EL (cell line): ENCODE results near the gene BIRC7.
"Not testable (repeated sequence)": the region's sequence is repeated elsewhere in the genome, so short reads cannot be mapped to it uniquely, and the experiment has no call there.

Source experiments
- DNase-seq: peaks from one replicate; pipeline ENCODE4 v3.0.0-alpha.2; 2016

The BIRC7 gene

DNA sequence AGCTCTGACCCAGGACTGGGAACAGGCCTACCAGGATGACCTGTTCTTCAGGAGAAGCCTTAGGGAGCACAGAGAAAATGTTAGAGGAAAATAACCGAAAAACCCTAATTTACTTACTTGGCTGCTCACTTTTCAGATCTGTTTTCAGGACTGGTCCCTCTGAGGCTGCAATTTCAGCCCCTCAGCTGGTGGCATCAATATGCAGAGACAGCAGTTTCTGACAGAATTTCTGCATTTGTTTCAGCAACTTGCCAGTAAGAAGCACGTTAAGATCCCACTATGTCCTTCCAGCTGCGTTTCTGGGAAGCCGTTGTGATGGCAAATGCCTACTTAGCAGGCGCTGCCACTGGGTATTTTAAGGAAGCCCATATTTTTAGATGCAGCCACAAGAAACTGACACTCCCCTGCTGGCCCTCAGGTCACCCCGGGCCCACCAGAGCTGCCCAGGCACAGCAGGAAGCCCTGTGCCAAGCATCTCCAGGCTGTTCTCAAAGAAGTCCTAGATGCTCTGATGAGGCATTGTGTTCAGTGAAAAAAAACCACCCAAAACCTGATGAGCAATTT is 27.3 kb upstream of the BIRC7 start:
- no peak for DNase-seq

DNA sequence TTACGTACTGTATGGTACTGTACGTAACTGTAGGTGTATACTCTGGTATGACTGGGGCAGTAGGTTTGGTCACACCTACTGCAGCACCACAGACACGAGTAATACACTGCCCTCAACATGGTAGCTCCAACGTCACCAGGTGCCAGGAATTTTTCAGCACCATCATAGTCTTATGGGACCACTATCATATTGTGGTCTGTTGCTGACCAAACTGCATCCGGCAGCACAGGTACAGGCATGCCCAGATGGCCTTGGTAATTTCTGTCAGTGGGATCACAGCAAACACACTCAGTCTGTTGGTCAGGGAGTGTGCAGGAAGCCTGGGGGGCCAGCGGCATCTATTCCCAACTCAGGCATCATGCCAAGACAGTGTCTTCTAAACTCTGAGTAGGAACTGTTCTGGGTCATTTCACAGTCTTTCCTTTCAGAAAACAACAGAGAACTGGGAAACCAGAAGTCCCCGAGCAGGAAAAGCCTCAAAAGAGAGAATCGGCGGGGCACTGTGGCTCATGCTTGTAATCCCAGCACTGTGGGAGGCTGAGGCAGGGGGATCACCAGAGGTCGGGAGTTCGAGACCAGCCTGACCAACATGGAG is 25.6 kb upstream of the BIRC7 start:
- no peak for DNase-seq

DNA sequence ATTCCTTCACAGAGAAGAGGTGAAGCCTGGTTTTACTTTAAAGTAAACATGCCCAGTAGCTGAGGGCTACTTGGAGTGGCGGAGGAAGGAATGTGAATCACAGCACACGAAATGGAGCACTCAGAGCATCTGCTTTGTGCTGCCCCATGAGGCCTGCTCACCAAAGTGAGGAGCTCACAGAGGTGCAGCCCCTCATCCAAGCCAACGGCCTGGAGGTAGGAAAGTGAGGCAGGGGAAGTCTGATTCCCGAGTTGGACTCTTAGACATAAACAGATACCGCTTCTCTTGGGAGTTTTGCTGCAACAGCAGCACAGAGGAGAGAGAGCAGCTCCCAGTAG is 23.3 kb upstream of the BIRC7 start:
- DNase-seq = no peak

DNA sequence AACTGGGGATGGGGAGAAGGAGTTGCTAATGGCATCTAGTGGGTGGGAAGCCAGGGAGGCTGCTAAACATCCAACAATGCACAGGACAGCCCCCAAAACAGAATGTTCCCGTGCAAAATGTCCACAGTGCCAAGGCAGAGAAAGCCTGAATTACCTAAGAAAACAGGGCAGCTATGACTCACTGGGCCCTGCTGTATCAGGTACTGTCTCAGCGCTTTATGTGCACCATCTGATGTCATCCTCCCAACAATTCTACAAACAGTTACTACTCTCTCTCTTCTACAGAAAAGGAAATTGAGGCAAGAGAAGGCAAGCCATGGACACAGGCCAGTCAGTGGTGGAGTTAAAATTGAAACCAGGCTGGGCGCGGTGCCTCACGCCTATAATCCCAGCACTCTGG is 22.9 kb upstream of the BIRC7 start:
- DNase-seq = no peak

DNA sequence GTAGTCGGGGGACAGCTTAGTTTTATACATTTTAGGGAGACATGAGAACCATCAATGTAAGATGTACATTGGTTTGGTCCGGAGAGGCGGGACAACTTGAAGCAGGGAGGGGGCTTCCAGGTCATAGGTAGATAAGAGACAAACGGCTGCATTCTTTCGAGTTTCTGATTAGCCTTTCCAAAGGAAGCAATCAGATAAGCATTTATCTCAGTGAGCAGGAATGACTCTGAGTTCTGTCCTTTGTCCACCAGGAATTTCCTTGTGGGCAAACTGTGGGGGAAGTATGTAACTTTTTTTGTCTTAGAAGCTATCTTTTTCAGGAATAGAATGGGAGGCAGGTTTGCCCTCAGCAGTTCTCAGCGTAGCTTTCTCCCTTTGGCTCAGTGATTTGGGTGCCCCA is 21.2 kb upstream of the BIRC7 start:
- no peak for DNase-seq

DNA sequence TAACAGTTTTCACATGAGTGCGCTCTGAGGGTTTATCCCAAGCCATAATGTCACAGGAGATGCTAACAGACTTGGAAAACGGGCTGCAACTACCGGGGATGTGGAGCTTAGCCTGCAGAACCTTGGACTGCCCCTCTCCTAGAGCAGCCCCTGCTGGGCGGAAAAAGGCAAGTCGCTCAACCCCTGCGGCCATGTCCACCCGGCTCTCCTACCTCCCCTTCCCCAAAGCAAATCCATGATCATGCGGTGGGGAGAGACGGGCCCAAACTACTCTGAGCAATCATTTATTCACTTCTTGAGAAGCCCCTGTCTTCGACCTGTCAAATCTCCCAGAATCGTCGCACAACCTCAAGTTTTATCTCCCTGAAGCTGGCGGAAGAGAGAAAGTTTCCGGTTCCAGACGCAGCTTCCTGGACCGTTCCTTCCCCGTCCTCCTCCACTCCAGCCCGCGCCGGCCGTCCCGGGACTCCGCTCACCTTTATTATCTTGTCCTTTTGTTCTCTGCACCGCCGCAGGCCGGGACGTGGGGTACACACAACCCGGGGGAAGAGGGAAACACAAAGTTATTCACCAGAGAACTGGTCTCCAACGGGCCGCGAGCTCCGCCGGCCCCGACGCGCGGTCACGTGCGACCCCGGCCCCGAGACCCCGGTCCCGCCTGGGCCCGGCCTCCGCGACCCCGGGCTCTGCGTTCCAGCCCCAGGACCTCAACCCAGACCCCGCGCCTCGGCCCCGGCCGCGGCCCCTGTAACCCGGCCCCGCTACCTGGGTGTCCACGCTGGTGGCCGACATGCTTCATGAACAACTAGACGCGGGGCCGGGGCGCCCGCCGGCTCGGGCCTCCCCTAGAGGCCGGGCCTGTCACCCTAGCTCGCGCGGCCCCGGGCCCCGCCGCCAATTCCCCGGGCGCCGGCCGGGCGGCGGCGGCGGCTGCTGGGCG is 20.3 kb upstream of the BIRC7 start:
- peak; percentile 66 for DNase-seq

DNA sequence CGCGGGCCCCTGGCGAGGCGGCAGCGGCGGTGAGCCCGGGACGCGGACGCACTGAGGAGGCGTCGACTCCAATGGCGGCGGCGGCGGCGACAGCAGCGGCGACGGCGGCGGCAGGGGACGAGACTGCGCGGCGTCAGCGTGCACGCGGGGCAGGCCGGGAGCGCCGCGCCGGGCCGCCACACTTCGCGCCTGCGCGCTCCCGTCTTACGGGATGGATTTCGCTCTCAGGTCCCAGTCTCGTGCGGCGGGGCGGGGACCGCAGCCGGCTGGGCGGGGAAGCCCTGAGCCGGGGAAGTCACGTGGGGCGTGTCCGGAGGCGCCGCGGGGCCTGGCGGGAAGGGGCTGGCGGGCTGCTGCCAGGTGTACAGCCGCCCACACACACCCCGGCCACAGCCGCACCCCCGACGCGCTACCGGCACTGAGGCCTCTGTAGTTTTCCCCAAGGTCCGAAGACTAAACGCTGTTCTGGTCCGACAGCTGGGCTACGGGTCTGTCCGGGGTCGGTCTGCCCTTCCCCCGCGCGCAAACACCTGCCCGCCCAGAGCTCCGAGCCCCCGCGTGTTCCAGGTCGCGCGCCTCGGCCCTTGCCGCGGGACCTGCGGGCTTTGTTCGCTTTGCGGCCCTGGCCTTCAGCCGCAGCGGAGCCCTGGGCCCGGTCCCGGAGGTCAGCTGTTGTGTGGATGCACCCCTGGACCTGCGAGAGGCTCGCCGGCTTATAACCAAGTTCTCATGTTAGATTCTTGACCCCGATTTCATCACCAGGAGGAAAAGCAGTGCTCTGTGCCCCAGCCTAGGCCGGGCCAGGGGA is 19.5 kb upstream of the BIRC7 start, which contains the start of gene YTHDF1:
Gene YTHDF1 (minus strand): TSS at position 91 of the 808 bp plus-strand sequence. CDS start 239 bp downstream, outside the sequence.
- peak; percentile 93 for DNase-seq

DNA sequence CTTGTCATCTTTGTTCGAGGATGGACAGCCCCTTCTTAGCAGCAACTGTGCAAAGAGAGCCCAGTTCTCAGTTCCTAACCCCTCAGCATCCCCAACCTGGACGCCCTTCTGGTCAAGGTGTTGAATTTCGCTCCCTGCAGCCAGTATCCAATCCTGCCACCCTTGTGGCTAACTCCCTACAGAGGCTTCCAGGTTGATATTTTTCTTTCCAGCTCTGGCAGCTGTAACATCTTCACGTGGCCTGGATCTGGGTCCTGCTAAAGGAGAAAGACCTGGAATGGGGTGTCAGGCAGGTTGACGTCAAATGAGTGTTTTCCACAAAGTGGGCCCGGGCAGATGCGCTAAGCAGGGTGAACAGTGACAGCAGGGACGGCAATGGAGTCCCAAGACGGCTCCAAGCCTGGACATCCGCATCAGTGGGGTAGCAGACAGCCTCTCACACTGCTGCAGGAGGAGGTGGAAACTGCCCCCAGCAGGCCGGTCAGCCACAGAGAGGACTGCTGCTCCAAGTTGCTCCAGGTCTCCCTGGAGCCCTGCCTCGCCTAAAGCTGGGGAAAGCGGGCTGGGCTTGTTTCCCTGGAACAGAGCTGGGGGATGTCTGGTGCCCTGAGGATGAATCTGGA is 18.7 kb upstream of the BIRC7 start:
- no peak for DNase-seq

DNA sequence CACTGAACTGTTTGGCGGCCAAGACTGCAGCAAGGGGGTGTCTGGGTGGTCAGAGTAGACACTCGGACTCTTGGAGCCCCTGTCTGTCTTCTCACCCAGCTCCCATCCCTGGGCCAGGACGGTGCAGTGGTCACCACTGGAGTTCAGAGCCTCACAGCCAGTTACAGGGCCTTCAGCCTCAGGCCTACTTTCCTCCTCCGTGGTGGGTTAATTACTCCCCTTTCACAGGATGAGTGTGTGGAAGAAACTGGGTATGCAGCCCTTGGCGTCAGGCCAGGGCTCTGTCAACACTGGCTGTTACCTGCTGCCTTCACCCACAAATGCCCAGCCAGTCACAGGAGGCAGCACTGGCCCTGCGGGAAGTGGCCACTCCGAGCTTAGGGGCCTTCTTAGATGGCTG is 18.0 kb upstream of the BIRC7 start:
- no peak for DNase-seq

DNA sequence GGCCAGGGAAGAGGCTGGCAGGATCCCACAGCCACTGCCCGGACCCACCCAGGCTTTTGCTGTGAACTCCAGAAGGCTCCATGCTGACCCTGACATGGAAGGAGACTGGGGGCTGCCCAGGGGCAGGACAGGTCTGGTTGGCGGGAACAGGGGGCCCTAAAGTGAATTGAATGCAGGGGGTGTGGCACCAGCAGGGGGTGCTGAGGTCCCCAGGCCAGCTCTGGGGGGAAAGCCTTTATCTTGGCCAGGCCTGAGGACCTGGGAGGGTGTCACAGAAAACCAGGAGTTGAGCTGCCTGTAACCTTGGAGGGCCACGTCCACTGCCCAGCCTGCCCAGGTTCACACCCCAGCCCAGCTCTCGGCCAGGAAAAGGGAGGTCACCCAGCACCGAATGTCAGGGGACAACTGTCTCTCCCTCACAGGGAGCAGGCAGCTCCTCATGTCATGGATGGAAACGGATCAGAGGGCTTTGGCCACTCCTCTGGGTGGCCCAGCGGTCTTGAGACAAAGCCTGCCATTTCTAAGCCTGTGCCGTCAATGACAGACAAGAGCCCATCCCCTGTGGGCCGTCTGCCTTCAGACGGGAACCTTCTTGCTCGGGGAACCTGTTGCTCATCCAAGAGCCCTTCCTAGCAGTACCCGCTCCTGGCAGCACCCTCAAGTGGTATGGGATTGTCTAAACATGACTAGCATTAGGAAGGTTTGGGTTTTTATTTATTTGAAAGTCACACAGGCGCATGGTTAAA is 16.8 kb upstream of the BIRC7 start:
- no peak for DNase-seq

DNA sequence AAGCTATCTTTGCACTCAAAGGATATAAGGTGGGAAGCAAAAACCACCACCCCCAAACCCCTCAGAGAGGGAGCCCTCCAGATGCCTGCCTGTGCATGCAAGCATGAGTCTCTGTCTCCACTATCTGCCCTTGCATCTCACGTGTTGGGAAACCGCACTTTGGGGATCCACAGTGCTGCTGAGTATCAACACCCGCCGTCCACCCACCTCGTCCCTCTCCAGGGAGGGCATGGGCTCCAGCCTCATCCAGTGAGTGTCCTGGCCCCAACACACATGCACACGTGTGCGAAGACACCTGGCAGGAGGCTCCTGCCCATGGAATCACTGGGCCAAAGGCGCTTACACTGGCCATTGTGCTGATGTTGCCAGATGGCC is 16.3 kb upstream of the BIRC7 start:
- no peak for DNase-seq

DNA sequence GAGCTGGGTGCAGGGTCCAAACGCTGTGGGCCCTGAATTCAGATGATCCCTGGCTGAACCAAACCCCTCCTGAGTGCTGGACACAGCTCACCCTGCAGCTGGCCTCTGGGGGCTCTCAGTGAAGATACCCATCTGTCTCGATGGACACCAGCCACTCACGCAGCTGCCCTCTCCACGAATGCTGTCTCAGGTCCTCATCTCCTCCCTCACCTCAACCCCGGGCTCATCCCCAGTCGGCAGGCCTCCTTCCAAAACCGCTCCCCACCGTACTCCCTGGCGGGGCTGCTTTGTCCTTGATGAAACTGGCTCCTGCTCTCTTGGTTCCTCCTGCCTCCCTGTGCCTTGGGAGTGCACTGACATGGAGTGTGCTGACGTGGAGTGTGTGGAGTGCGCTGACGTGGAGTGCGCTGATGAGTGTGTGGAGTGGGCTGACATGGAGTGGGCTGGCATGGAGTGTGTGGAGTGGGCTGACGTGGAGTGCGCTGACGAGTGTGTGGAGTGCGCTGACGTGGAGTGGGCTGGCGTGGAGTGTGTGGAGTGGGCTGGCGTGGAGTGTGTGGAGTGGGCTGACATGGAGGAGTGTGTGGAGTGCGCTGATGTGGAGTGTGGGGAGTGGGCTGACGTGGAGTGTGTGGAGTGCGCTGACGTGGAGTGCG is 15.7 kb upstream of the BIRC7 start:
- no peak for DNase-seq

DNA sequence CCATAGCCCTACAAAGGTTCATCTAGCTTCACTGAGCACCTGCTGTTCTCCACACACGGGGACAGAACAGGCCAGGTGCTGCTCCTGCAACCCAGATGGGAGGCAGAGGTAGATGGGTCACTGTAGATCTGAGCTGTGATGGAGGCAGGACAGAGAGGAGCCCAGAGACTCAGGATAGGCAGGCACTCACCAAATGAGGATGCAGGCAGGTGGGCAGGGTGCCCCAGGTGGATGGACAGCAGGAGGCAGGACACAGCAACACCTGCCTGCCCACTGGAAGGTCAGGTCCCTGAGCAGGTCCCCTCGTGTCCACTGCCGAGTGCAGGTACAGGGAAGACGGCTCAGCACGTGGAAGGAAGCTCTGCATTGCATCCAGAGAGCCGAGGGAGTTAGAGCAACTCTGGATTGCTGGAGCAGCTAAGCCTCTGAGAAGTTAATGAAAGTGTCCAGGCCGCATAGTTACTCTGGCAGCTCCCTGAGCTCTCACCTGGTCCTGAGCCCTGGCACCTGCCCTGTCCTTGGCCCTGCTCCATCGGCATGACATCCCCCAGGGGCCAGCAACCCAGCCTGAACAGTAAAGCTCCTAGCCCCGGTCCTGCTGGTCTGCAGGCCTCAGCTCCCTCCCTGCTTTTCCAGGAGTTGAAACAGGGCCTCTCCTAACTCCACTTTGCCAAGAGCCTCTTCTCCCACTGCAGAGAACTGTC is 14.9 kb upstream of the BIRC7 start:
- DNase-seq = no peak

DNA sequence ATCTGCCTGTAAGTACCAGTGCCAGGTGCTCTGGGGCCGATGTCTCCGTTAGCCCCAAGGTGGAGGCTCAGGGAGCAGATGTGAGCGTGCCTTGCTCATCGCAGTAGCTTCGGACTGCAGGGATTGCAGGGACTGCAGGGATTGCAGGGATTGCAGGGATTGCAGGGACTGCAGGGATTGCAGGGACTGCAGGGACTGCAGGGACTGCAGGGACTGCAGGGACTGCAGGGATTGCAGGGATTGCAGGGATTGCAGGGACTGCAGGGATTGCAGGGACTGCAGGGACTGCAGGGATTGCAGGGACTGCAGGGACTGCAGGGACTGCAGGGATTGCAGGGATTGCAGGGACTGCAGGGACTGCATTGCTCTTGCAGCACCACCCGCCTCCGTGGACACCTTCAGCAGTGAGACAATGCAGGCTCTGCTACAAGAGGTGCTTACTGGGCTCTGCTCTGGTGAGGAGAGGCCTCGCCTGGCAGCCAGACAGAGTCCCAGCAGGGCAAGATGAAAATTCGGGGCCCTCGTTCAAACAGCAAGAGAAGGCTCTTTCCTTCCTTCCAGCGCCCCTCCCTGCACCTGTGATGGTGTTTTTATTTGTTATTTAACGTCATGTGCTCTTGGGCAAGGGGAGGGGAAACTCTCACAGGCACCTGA is 14.2 kb upstream of the BIRC7 start:
- DNase-seq = not testable (repeated sequence)

DNA sequence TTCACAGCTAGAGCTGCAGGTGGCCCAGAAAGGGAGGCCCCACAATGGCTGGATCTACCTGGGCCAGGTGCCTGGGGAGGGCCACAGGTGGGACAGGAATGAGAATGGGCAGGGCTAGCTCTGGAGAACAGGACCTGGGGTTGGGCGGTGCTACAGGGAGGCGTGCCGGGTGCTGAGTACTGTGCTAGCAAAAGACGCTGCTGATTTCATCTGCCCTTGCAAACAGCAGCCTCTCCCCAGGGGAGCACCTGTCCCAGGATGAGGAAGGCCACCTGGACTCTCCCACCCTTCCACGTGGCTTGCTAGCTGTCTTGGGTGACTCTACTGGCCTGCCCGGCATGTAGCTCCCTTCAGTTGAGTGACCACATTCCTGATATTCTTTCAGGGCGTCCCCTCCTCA is 13.2 kb upstream of the BIRC7 start:
- no peak for DNase-seq

DNA sequence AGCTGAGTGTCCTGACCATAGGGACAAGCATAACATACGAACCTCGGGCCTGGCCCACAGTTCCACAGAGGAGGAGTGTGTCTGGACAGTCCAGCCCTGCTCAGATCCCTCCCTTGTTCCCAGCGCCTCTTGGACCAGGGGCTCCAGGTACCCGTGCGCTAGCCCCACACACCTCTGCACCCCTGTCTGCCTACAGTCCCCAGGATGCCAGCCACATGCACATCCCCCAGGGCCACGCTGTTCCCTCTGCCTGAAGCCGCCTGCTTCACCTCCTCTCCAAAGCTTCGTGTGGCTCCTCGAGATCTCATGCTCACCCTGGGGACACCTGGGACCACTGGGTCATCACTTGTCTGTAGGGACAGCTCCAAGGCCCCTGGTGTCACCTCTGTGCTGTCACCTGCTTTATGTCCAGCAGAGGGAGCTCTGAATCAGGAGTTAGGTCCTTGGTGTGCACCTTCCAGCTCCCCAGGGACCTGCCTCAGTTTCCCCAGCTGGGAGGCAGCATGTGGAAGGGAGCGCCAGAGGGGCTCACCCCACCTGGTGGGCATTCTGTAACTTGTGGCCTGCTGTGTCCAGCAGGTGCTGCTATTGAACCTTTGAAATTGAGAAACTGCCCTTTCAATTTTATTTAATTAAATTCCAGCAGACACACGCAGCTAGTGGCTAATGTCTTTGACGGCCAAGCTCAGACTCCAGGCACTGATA is 12.4 kb upstream of the BIRC7 start:
- peak; percentile 41 for DNase-seq

DNA sequence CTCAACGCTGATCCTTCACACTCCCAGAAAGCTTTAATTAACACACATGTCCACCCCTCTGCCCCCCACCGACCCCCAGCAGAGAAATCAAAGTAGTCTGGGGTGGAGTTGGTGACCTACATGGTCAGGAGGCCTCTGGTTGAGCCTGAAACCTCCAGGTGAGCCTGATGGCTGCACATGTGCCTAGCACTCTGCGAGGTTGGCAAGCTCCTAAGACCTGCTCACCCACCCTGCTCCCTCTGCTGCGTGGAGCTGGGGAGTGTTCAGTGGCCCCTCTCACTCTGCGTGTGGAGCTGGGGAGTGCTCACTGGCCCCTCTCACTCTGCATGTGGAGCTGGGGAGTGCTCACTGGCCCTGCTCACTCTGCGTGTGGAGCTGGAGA is 11.9 kb upstream of the BIRC7 start:
- DNase-seq = no peak

DNA sequence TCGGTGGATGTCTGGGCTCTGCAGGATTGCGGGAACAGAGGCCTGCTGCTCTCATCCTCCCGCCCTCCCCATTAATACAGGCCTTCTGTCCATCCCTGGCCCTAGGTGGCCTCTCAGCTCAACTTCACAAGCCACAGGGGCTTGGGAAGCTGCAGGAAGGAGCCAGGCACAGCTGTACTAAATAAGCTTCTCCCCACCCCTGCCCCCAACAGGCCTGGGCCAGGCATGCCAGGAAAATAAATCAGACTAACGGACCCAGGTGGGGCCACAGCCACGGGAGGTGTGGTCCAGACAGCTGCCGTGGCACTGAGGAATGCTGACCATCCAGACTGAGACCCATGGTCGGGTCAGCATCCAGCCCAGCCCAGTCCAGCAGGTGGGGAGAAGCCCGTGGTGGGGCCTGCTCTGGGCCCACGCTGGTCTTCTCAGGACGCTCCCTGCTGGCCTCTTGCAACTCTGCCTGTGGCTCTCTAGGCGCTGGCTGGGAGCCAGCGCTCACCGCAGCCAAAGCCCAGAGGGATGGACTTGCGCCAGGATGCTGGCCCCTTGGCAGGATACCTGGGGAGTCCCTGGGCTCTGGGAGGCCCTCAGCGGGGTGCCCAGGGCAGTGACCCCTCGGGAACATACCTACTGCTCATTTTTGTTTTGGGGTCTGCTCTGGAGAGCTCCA is 11.2 kb upstream of the BIRC7 start:
- peak; percentile 60 for DNase-seq

DNA sequence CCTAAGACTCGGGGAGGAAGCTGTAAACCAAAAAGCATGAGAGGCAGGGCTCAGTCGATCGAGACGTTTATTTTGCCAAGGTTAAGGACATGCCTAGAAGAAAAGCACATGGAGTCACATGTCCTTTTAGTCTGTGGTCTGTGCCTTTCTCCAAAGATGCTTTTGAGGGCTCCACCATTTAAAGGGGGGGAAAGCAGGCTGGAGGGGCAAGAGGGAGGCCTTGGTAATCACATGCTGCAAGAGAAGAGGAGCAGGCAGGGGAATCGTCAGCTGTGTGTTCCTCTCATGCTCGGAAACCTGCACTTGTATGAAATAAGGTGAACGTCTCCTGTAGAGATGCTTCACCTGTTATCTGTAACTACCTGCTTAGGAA is 10.6 kb upstream of the BIRC7 start:
- DNase-seq = no peak
